ENCODE results near the gene POLA2.
A peak's percentile ranks its signal among the peaks of the same experiment; 100 is the strongest.
"Not testable (repeated sequence)": the region's sequence is repeated elsewhere in the genome, so short reads cannot be mapped to it uniquely, and the experiment has no call there.

The POLA2 gene

GRCh38 chr11:65310215-65310614 lies 48.5 kb downstream of the POLA2 start:
- DNase-seq = no peak

GRCh38 chr11:65310736-65311135 lies 49.0 kb downstream of the POLA2 start:
- DNase-seq = no peak

GRCh38 chr11:65311170-65311678 lies 49.5 kb downstream of the POLA2 start:
- DNase-seq = no peak

GRCh38 chr11:65314501-65315203 lies 52.9 kb downstream of the POLA2 start, which contains the start of gene CDC42EP2:
Gene CDC42EP2 (plus strand): TSS chr11:65314866. CDS start chr11:65320899, 6,033 bp downstream.
- peak; percentile 70 for DNase-seq

- DNase-seq = peak; percentile 81
These were observed 53.6 kb downstream of the POLA2 start for GRCh38 chr11:65315204-65315865.

GRCh38 chr11:65315866-65316226 lies 54.1 kb downstream of the POLA2 start:
- no peak for DNase-seq

GRCh38 chr11:65316227-65317024 lies 54.7 kb downstream of the POLA2 start:
- DNase-seq = no peak

- DNase-seq = no peak
These were observed 55.4 kb downstream of the POLA2 start for GRCh38 chr11:65317025-65317786.

- no peak for DNase-seq
These were observed 58.8 kb downstream of the POLA2 start for GRCh38 chr11:65320386-65321075.

GRCh38 chr11:65321076-65321475 lies 59.3 kb downstream of the POLA2 start:
- no peak for DNase-seq

- DNase-seq = no peak
These were observed 60.2 kb downstream of the POLA2 start for GRCh38 chr11:65321828-65322485.

GRCh38 chr11:65323813-65324212 lies 62.1 kb downstream of the POLA2 start:
- DNase-seq = no peak

- DNase-seq = no peak
These were observed 63.7 kb downstream of the POLA2 start for GRCh38 chr11:65325435-65325834.

- DNase-seq = no peak
These were observed 65.3 kb downstream of the POLA2 start for GRCh38 chr11:65327021-65327420.

GRCh38 chr11:65329478-65329877 lies 67.7 kb downstream of the POLA2 start:
- no peak for DNase-seq

GRCh38 chr11:65329944-65330403 lies 68.2 kb downstream of the POLA2 start:
- DNase-seq = peak; percentile 87

GRCh38 chr11:65330544-65330943 lies 68.8 kb downstream of the POLA2 start:
- no peak for DNase-seq

GRCh38 chr11:65332591-65332990 lies 70.8 kb downstream of the POLA2 start:
- DNase-seq = not testable (repeated sequence)

GRCh38 chr11:65334696-65335295 lies 73.0 kb downstream of the POLA2 start:
- DNase-seq = no peak

- DNase-seq = no peak
These were observed 76.9 kb downstream of the POLA2 start for GRCh38 chr11:65338676-65339075.

GRCh38 chr11:65340226-65340625 lies 78.5 kb downstream of the POLA2 start:
- DNase-seq = no peak
